GM21381 (cell line): Measurements from ENCODE around the gene PGM1.
"Not testable (repeated sequence)": the region's sequence is repeated elsewhere in the genome, so short reads cannot be mapped to it uniquely, and the experiment has no call there.

ENCODE experiments used
- ATAC-seq: cut with Tn5 transposase; IDR thresholded peaks from one replicate; pipeline ENCODE4 v1.9.1; 2021; ENCODE audit warnings: mild to moderate bottlenecking, moderate library complexity; ENCODE audit not compliant: unreplicated experiment

PGM1 gene

GRCh38 chr1:63593303-63593885 is at the start of gene PGM1:
TSS of gene PGM1 (plus strand) at chr1:63593411. CDS start at chr1:63593489, 78 bp downstream.
- ATAC-seq = peak; percentile 70

- no peak for ATAC-seq
These were observed 47.4 kb upstream of the PGM1 start for GRCh38 chr1:63545780-63546179.

- ATAC-seq = no peak
These were observed 45.5 kb upstream of the PGM1 start for GRCh38 chr1:63547621-63548294.

GRCh38 chr1:63548303-63548702 is 44.9 kb upstream of the PGM1 start:
- no peak for ATAC-seq

GRCh38 chr1:63548877-63549276 is 44.3 kb upstream of the PGM1 start:
- no peak for ATAC-seq

- ATAC-seq = no peak
These were observed 37.7 kb upstream of the PGM1 start for GRCh38 chr1:63555480-63555879.

- peak; percentile 52 for ATAC-seq
These were observed 35.7 kb upstream of the PGM1 start for GRCh38 chr1:63557365-63557987.

GRCh38 chr1:63559357-63559756 is 33.9 kb upstream of the PGM1 start:
- no peak for ATAC-seq

- no peak for ATAC-seq
These were observed 29.5 kb upstream of the PGM1 start for GRCh38 chr1:63563745-63564144.

GRCh38 chr1:63569068-63569467 is 24.1 kb upstream of the PGM1 start:
- no peak for ATAC-seq

- ATAC-seq = no peak
These were observed 23.4 kb upstream of the PGM1 start for GRCh38 chr1:63569640-63570316.

GRCh38 chr1:63572686-63573085 is 20.5 kb upstream of the PGM1 start:
- ATAC-seq = not testable (repeated sequence)

- not testable (repeated sequence) for ATAC-seq
These were observed 18.9 kb upstream of the PGM1 start for GRCh38 chr1:63574203-63574796.

GRCh38 chr1:63575340-63575826 is 17.8 kb upstream of the PGM1 start:
- ATAC-seq = no peak

- not testable (repeated sequence) for ATAC-seq
These were observed 6.9 kb upstream of the PGM1 start for GRCh38 chr1:63586326-63586725.

- ATAC-seq = no peak
These were observed 3.0 kb upstream of the PGM1 start for GRCh38 chr1:63590166-63590560.

GRCh38 chr1:63592536-63593302 is 492 bp upstream of the PGM1 start:
- no peak for ATAC-seq

GRCh38 chr1:63593886-63594605 is 835 bp downstream of the PGM1 start:
- ATAC-seq = peak; percentile 46

- no peak for ATAC-seq
These were observed 2.2 kb downstream of the PGM1 start for GRCh38 chr1:63595435-63595834.

GRCh38 chr1:63599799-63600198 is 6.6 kb downstream of the PGM1 start:
- ATAC-seq = no peak
